ENCODE results near the gene ABCA2.
A peak's percentile ranks its signal among the peaks of the same experiment; 100 is the strongest.

Gene ABCA2

GRCh38 chr9:137044502-137045177 lies 16.6 kb upstream of the ABCA2 start:
- no peak overlapping the region for H3K4ac ChIP-seq (ENCODE audit: low read length)
- DNase-seq (ENCODE audit: low spot score), result no peak
- no CpG with 5 or more reads among the region's 18 CpGs for WGBS, 2 donors (ENCODE audit: extremely low coverage in 2 of 2, insufficient read length in 2 of 2, insufficient replicate concordance in 1 of 2)
- no peak overlapping the region for H4K91ac ChIP-seq (ENCODE audit: low read depth, low read length, poor library complexity)
- H2BK12ac ChIP-seq (ENCODE audit: low read length), result no peak overlapping the region
- peak overlapping the region; percentile 86 for H3K9ac ChIP-seq (ENCODE audit: low read depth, low read length, poor library complexity)
- no peak overlapping the region for H3K14ac ChIP-seq (ENCODE audit: low read length)
- H3K4me1 ChIP-seq (ENCODE audit: control insufficient read depth in 2 of 2, insufficient read depth in 1 of 2, low read depth in 1 of 2, low read length in 2 of 2), result peaks cover 8 to 40% of the 10 kb centered on the region in 2 donors
- peak overlapping the region; percentile 91 for H2AK5ac ChIP-seq (ENCODE audit: low read depth, low read length)
- peak overlapping the region; percentile 83 for H3K18ac ChIP-seq (ENCODE audit: low read length)
- H2BK120ac ChIP-seq (ENCODE audit: low read depth, low read length), result no peak overlapping the region
- peak overlapping the region; percentile 82 to 88 for H3K4me3 ChIP-seq (ENCODE audit: low read length in 2 of 2)
- no peak overlapping the region for H3K27ac ChIP-seq (replicated peaks; ENCODE audit: low read length)
- H3K36me3 ChIP-seq (replicated peaks in 1 of 2; ENCODE audit: control insufficient read depth in 2 of 2, insufficient read depth in 2 of 2, low read length in 2 of 2), result peaks cover 0 to 4% of the 10 kb centered on the region in 2 donors
- H3K9me3 ChIP-seq (replicated peaks in 1 of 2; ENCODE audit: control insufficient read depth in 2 of 2, insufficient read depth in 1 of 2, low read depth in 1 of 2, low read length in 2 of 2), result peaks cover 0 to 2% of the 10 kb centered on the region in 2 donors
- no peak overlapping the region for H2BK15ac ChIP-seq (ENCODE audit: low read length)
- no peak overlapping the region for H2BK5ac ChIP-seq (ENCODE audit: low read length)
- no peak overlapping the region for H2AFZ ChIP-seq (ENCODE audit: low read length)
- peak overlapping the region; percentile 100 for H3K4me2 ChIP-seq (ENCODE audit: insufficient read depth, low read length, poor library complexity, severe bottlenecking)
- peaks cover 7% of the 10 kb centered on the region for H3K79me1 ChIP-seq (ENCODE audit: low read depth, low read length)
- H3K27me3 ChIP-seq (ENCODE audit: control insufficient read depth in 3 of 3, insufficient read depth in 3 of 3, low read depth in 1 of 3, low read length in 3 of 3), result peaks cover 4 to 38% (median 24%) of the 10 kb centered on the region in 3 experiments
- H4K8ac ChIP-seq (ENCODE audit: low read depth, low read length), result no peak overlapping the region
- peak overlapping the region; percentile 91 for H3K23ac ChIP-seq (ENCODE audit: low read depth, low read length, poor library complexity)

GRCh38 chr9:137044037-137044436 lies 16.0 kb upstream of the ABCA2 start:
- Histone ChIP-seq H2AFZ (ENCODE audit: low read length) (no peak overlapping the region), H4K91ac (ENCODE audit: low read depth, low read length, poor library complexity) (no peak overlapping the region), H3K9ac (ENCODE audit: low read depth, low read length, poor library complexity) (peak overlapping the region; percentile 7), H3K4me2 (ENCODE audit: insufficient read depth, low read length, poor library complexity, severe bottlenecking) (peak overlapping the region; percentile 11), H3K14ac (ENCODE audit: low read length) (no peak overlapping the region), H4K8ac (ENCODE audit: low read depth, low read length) (no peak overlapping the region), H3K27ac (replicated peaks; ENCODE audit: low read length) (no peak overlapping the region), H2AK5ac (ENCODE audit: low read depth, low read length) (no peak overlapping the region), H2BK12ac (ENCODE audit: low read length) (no peak overlapping the region), H3K27me3 (ENCODE audit: control insufficient read depth in 3 of 3, insufficient read depth in 3 of 3, low read depth in 1 of 3, low read length in 3 of 3) (peaks cover 0 to 32% (median 18%) of the 10 kb centered on the region in 3 experiments), H3K23ac (ENCODE audit: low read depth, low read length, poor library complexity) (peak overlapping the region; percentile 80), H3K79me1 (ENCODE audit: low read depth, low read length) (peaks cover 7% of the 10 kb centered on the region), H2BK120ac (ENCODE audit: low read depth, low read length) (no peak overlapping the region), H2BK15ac (ENCODE audit: low read length) (no peak overlapping the region), H2BK5ac (ENCODE audit: low read length) (no peak overlapping the region), H3K4ac (ENCODE audit: low read length) (no peak overlapping the region), H3K9me3 (replicated peaks in 1 of 2; ENCODE audit: control insufficient read depth in 2 of 2, insufficient read depth in 1 of 2, low read depth in 1 of 2, low read length in 2 of 2) (peaks cover 0 to 2% of the 10 kb centered on the region in 2 donors), H3K36me3 (replicated peaks in 1 of 2; ENCODE audit: control insufficient read depth in 2 of 2, insufficient read depth in 2 of 2, low read length in 2 of 2) (peaks cover 3 to 10% of the 10 kb centered on the region in 2 donors), H3K4me1 (ENCODE audit: control insufficient read depth in 2 of 2, insufficient read depth in 1 of 2, low read depth in 1 of 2, low read length in 2 of 2) (peaks cover 8 to 40% of the 10 kb centered on the region in 2 donors), H3K4me3 (ENCODE audit: low read length in 2 of 2) (peak overlapping the region; percentile 13 to 36), H3K18ac (ENCODE audit: low read length) (no peak overlapping the region)
- DNase-seq (ENCODE audit: low spot score), result no peak
- no CpG with 5 or more reads among the region's 12 CpGs for WGBS, 2 donors (ENCODE audit: extremely low coverage in 2 of 2, insufficient read length in 2 of 2, insufficient replicate concordance in 1 of 2)

GRCh38 chr9:137042751-137043727 lies 15.0 kb upstream of the ABCA2 start:
- no peak overlapping the region for H2BK120ac ChIP-seq (ENCODE audit: low read depth, low read length)
- H3K4me3 ChIP-seq (ENCODE audit: low read length in 2 of 2), result no peak overlapping the region
- H3K23ac ChIP-seq (ENCODE audit: low read depth, low read length, poor library complexity), result no peak overlapping the region

More at GRCh38 chr9:137042751-137043727, 15.0 kb upstream of the ABCA2 start:
- Histone ChIP-seq H2AFZ (ENCODE audit: low read length) (no peak overlapping the region), H3K27ac (replicated peaks; ENCODE audit: low read length) (no peak overlapping the region), H3K14ac (ENCODE audit: low read length) (no peak overlapping the region), H4K8ac (ENCODE audit: low read depth, low read length) (no peak overlapping the region), H3K4ac (ENCODE audit: low read length) (no peak overlapping the region), H3K9ac (ENCODE audit: low read depth, low read length, poor library complexity) (no peak overlapping the region), H3K36me3 (replicated peaks in 1 of 2; ENCODE audit: control insufficient read depth in 2 of 2, insufficient read depth in 2 of 2, low read length in 2 of 2) (peaks cover 3 to 16% of the 10 kb centered on the region in 2 donors), H2BK5ac (ENCODE audit: low read length) (no peak overlapping the region), H3K4me2 (ENCODE audit: insufficient read depth, low read length, poor library complexity, severe bottlenecking) (no peak overlapping the region), H3K18ac (ENCODE audit: low read length) (no peak overlapping the region), H2AK5ac (ENCODE audit: low read depth, low read length) (no peak overlapping the region), H3K9me3 (replicated peaks in 1 of 2; ENCODE audit: control insufficient read depth in 2 of 2, insufficient read depth in 1 of 2, low read depth in 1 of 2, low read length in 2 of 2) (peaks cover 0 to 2% of the 10 kb centered on the region in 2 donors), H3K27me3 (ENCODE audit: control insufficient read depth in 3 of 3, insufficient read depth in 3 of 3, low read depth in 1 of 3, low read length in 3 of 3) (peaks cover 0 to 25% (median 10%) of the 10 kb centered on the region in 3 experiments), H4K91ac (ENCODE audit: low read depth, low read length, poor library complexity) (no peak overlapping the region), H3K4me1 (ENCODE audit: control insufficient read depth in 2 of 2, insufficient read depth in 1 of 2, low read depth in 1 of 2, low read length in 2 of 2) (peaks cover 8 to 40% of the 10 kb centered on the region in 2 donors), H2BK12ac (ENCODE audit: low read length) (no peak overlapping the region), H2BK15ac (ENCODE audit: low read length) (no peak overlapping the region), H3K79me1 (ENCODE audit: low read depth, low read length) (peaks cover 7% of the 10 kb centered on the region)
- no CpG with 5 or more reads among the region's 36 CpGs for WGBS, 2 donors (ENCODE audit: extremely low coverage in 2 of 2, insufficient read length in 2 of 2, insufficient replicate concordance in 1 of 2)
- DNase-seq (ENCODE audit: low spot score), result no peak

All from neuronal stem cell (in vitro differentiated cells).